HS-5 (cell line): ENCODE data around the gene PEX14.

Experiments
- DNase-seq: peaks from one replicate; pipeline ENCODE4 v3.0.0-alpha.2; 2012; ENCODE audit warnings: low read depth

PEX14 gene

GRCh38 chr1:10540277-10541005 lies 65.7 kb downstream of the PEX14 start:
- no peak for DNase-seq

- no peak for DNase-seq
Measured at GRCh38 chr1:10541286-10541685, 66.5 kb downstream of the PEX14 start.

- no peak for DNase-seq
Measured at GRCh38 chr1:10544239-10544638, 69.5 kb downstream of the PEX14 start.

- no peak for DNase-seq
Measured at GRCh38 chr1:10546896-10547295, 72.1 kb downstream of the PEX14 start.

- no peak for DNase-seq
Measured at GRCh38 chr1:10549904-10550664, 75.3 kb downstream of the PEX14 start.

GRCh38 chr1:10553118-10553517 lies 78.4 kb downstream of the PEX14 start:
- no peak for DNase-seq

GRCh38 chr1:10555635-10556429 lies 81.1 kb downstream of the PEX14 start:
- DNase-seq, result no peak

GRCh38 chr1:10556430-10557005 lies 81.8 kb downstream of the PEX14 start:
- no peak for DNase-seq

GRCh38 chr1:10557714-10558113 lies 83.0 kb downstream of the PEX14 start:
- no peak for DNase-seq

- DNase-seq, result no peak
Measured at GRCh38 chr1:10559386-10559785, 84.6 kb downstream of the PEX14 start.

- no peak for DNase-seq
Measured at GRCh38 chr1:10561497-10561896, 86.7 kb downstream of the PEX14 start.

GRCh38 chr1:10561955-10562354 lies 87.2 kb downstream of the PEX14 start:
- no peak for DNase-seq

GRCh38 chr1:10564063-10564462 lies 89.3 kb downstream of the PEX14 start:
- no peak for DNase-seq

GRCh38 chr1:10569531-10569930 lies 94.8 kb downstream of the PEX14 start:
- DNase-seq, result no peak

- peak; percentile 79 for DNase-seq
Measured at GRCh38 chr1:10575616-10576015, 100.9 kb downstream of the PEX14 start.

- DNase-seq, result no peak
Measured at GRCh38 chr1:10578070-10578469, 103.3 kb downstream of the PEX14 start.

GRCh38 chr1:10583641-10584040 lies 108.9 kb downstream of the PEX14 start:
- no peak for DNase-seq

- DNase-seq, result no peak
Measured at GRCh38 chr1:10585242-10585641, 110.5 kb downstream of the PEX14 start.

GRCh38 chr1:10586125-10586524 lies 111.4 kb downstream of the PEX14 start:
- DNase-seq, result no peak

- no peak for DNase-seq
Measured at GRCh38 chr1:10588640-10589039, 113.9 kb downstream of the PEX14 start.

GRCh38 chr1:10589074-10589473 lies 114.3 kb downstream of the PEX14 start:
- no peak for DNase-seq

- DNase-seq, result no peak
Measured at GRCh38 chr1:10591010-10591409, 116.3 kb downstream of the PEX14 start.
